Activated CD4-positive, alpha-beta memory T cell treated with anti-CD3 and anti-CD28 coated beads, Interleukin-2, amount 10 ng/mL, durations not matched to agents 7 days and 5 days (primary cell): ENCODE data around the gene DMD. TPM values are rescaled to one million over a fixed set of nuclear protein-coding genes. Genes with fewer than 3 reads are reported as not detected.
"Not testable (repeated sequence)": the region's sequence is repeated elsewhere in the genome, so short reads cannot be mapped to it uniquely, and the experiment has no call there.

Experiments
- CTCF ChIA-PET: fragments of 350-600 bp; sonication (Branson Sonifier 250); formaldehyde crosslinking; loops from one replicate; lab custom pipeline; 2021; ENCODE audit warnings: antibody characterized with exemption, inconsistent platforms; lab: Charles Lee
- POLR2A ChIA-PET: fragments of 350-600 bp; sonication (Branson Sonifier 250); formaldehyde crosslinking; loops from one replicate; lab custom pipeline; 2021; ENCODE audit warnings: antibody characterized with exemption; lab: Charles Lee
- DNase-seq: peaks from one replicate; pipeline ENCODE4 v3.0.0-alpha.2; 2020
- H3K27ac Mint-ChIP-seq: one replicate; pipeline ENCODE4 v1.8.0; 2021; ENCODE audit warnings: mild to moderate bottlenecking, mixed read lengths
- H3K27me3 Mint-ChIP-seq: one replicate; pipeline ENCODE4 v1.8.0; 2021; ENCODE audit warnings: mixed read lengths
- H3K36me3 Mint-ChIP-seq: one replicate; pipeline ENCODE4 v1.8.0; 2021; ENCODE audit warnings: low read depth, mixed read lengths
- H3K4me1 Mint-ChIP-seq: one replicate; pipeline ENCODE4 v1.8.0; 2021; ENCODE audit warnings: mixed read lengths
- H3K4me3 Mint-ChIP-seq: one replicate; pipeline ENCODE4 v1.8.0; 2021; ENCODE audit warnings: mild to moderate bottlenecking, mixed read lengths
- H3K9me3 Mint-ChIP-seq: one replicate; pipeline ENCODE4 v1.8.0; 2021; ENCODE audit warnings: mixed read lengths
- total RNA-seq, 2 experiments: library from RNA; stranded (reverse); gene quantifications; one replicate each; pipeline ENCODE4 v1.2.3, GENCODE V29; 2021

DMD gene
- total RNA-seq, 2 experiments from 2014 or later = 1.4 to 1.5 TPM

- CTCF ChIA-PET, POLR2A ChIA-PET: not testable (repeated sequence)
Measured at GRCh38 chrX:32528451-32528850, 682.9 kb downstream of the DMD start.

GRCh38 chrX:32525234-32525633 lies 686.1 kb downstream of the DMD start:
- Mint-ChIP-seq H3K4me3 (no peak overlapping the region), H3K27ac (no peak overlapping the region), H3K9me3 (no peaks in the 10 kb centered on the region), H3K27me3 (no peaks in the 10 kb centered on the region), H3K36me3 (no peaks in the 10 kb centered on the region), H3K4me1 (no peaks in the 10 kb centered on the region)
- no peak for DNase-seq
- ChIA-PET CTCF (no interaction called here), POLR2A (no interaction called here)

More at GRCh38 chrX:32528451-32528850, 682.9 kb downstream of the DMD start:
- DNase-seq, H3K4me1 Mint-ChIP-seq, H3K9me3 Mint-ChIP-seq, H3K27ac Mint-ChIP-seq, H3K4me3 Mint-ChIP-seq, H3K36me3 Mint-ChIP-seq, H3K27me3 Mint-ChIP-seq: not testable (repeated sequence)

- ChIA-PET POLR2A (no interaction called here), CTCF (no interaction called here)
- H3K36me3 Mint-ChIP-seq = no peaks in the 10 kb centered on the region
- no peaks in the 10 kb centered on the region for H3K9me3 Mint-ChIP-seq
- H3K4me3 Mint-ChIP-seq = no peak overlapping the region
- H3K27ac Mint-ChIP-seq = no peak overlapping the region
- H3K27me3 Mint-ChIP-seq = no peaks in the 10 kb centered on the region
- no peaks in the 10 kb centered on the region for H3K4me1 Mint-ChIP-seq
- DNase-seq = no peak
Measured at GRCh38 chrX:32524385-32524784, 687.0 kb downstream of the DMD start.

GRCh38 chrX:32520789-32521188 lies 690.6 kb downstream of the DMD start:
- Mint-ChIP-seq H3K4me3 (no peak overlapping the region), H3K4me1 (no peaks in the 10 kb centered on the region), H3K36me3 (no peaks in the 10 kb centered on the region), H3K9me3 (no peaks in the 10 kb centered on the region), H3K27ac (no peak overlapping the region), H3K27me3 (no peaks in the 10 kb centered on the region)
- no peak for DNase-seq
- ChIA-PET CTCF (no interaction called here), POLR2A (no interaction called here)

GRCh38 chrX:32514986-32515385 lies 696.4 kb downstream of the DMD start:
- Mint-ChIP-seq H3K4me1 (no peaks in the 10 kb centered on the region), H3K36me3 (no peaks in the 10 kb centered on the region), H3K9me3 (no peaks in the 10 kb centered on the region), H3K27me3 (no peaks in the 10 kb centered on the region), H3K27ac (no peak overlapping the region), H3K4me3 (no peak overlapping the region)
- POLR2A ChIA-PET = no interaction called here
- no peak for DNase-seq
- CTCF ChIA-PET = no interaction called here

GRCh38 chrX:32501606-32502005 lies 709.7 kb downstream of the DMD start:
- POLR2A ChIA-PET = no interaction called here
- no peak for DNase-seq
- H3K4me3 Mint-ChIP-seq = no peak overlapping the region
- H3K27ac Mint-ChIP-seq = no peak overlapping the region
- H3K36me3 Mint-ChIP-seq = no peaks in the 10 kb centered on the region
- H3K27me3 Mint-ChIP-seq = no peaks in the 10 kb centered on the region
- H3K4me1 Mint-ChIP-seq = no peaks in the 10 kb centered on the region
- H3K9me3 Mint-ChIP-seq = no peaks in the 10 kb centered on the region
- CTCF ChIA-PET = no interaction called here

- Mint-ChIP-seq H3K27ac (no peak overlapping the region), H3K9me3 (no peaks in the 10 kb centered on the region), H3K4me1 (no peaks in the 10 kb centered on the region), H3K36me3 (no peaks in the 10 kb centered on the region), H3K27me3 (no peaks in the 10 kb centered on the region), H3K4me3 (no peak overlapping the region)
- no peak for DNase-seq
- ChIA-PET CTCF (no interaction called here), POLR2A (no interaction called here)
Measured at GRCh38 chrX:32496671-32497070, 714.7 kb downstream of the DMD start.

- Mint-ChIP-seq H3K4me1 (no peaks in the 10 kb centered on the region), H3K27ac (no peak overlapping the region), H3K27me3 (no peaks in the 10 kb centered on the region), H3K36me3 (no peaks in the 10 kb centered on the region), H3K4me3 (no peak overlapping the region), H3K9me3 (no peaks in the 10 kb centered on the region)
- DNase-seq = no peak
- ChIA-PET POLR2A (no interaction called here), CTCF (no interaction called here)
Measured at GRCh38 chrX:32495855-32496254, 715.5 kb downstream of the DMD start.

- ChIA-PET CTCF (no interaction called here), POLR2A (no interaction called here)
- Mint-ChIP-seq H3K4me3 (no peak overlapping the region), H3K27me3 (no peaks in the 10 kb centered on the region), H3K27ac (no peak overlapping the region), H3K4me1 (no peaks in the 10 kb centered on the region), H3K36me3 (no peaks in the 10 kb centered on the region), H3K9me3 (no peaks in the 10 kb centered on the region)
- no peak for DNase-seq
Measured at GRCh38 chrX:32489125-32489524, 722.2 kb downstream of the DMD start.

- ChIA-PET POLR2A (no interaction called here), CTCF (interaction anchor here (0.6 kb wide), 1 partner anchor 68 kb away, joined by 3 read pairs; no protein-coding TSS in a partner anchor)
- peaks cover 2% of the 10 kb centered on the region for H3K27me3 Mint-ChIP-seq
- no peak overlapping the region for H3K4me3 Mint-ChIP-seq
- H3K4me1 Mint-ChIP-seq = no peaks in the 10 kb centered on the region
- DNase-seq = no peak
- no peak overlapping the region for H3K27ac Mint-ChIP-seq
- no peaks in the 10 kb centered on the region for H3K36me3 Mint-ChIP-seq
- no peaks in the 10 kb centered on the region for H3K9me3 Mint-ChIP-seq
Measured at GRCh38 chrX:32483534-32484136, 727.7 kb downstream of the DMD start.

- H3K27me3 Mint-ChIP-seq = peaks cover 2% of the 10 kb centered on the region
- ChIA-PET POLR2A (no interaction called here), CTCF (no interaction called here)
- H3K36me3 Mint-ChIP-seq = no peaks in the 10 kb centered on the region
- no peak for DNase-seq
- H3K4me1 Mint-ChIP-seq = no peaks in the 10 kb centered on the region
- H3K4me3 Mint-ChIP-seq = no peak overlapping the region
- no peaks in the 10 kb centered on the region for H3K9me3 Mint-ChIP-seq
- no peak overlapping the region for H3K27ac Mint-ChIP-seq
Measured at GRCh38 chrX:32480019-32480418, 731.3 kb downstream of the DMD start.

GRCh38 chrX:32472364-32472763 lies 739.0 kb downstream of the DMD start:
- Mint-ChIP-seq H3K27ac (no peak overlapping the region), H3K36me3 (no peaks in the 10 kb centered on the region), H3K4me1 (no peaks in the 10 kb centered on the region), H3K27me3 (no peaks in the 10 kb centered on the region), H3K9me3 (no peaks in the 10 kb centered on the region), H3K4me3 (no peak overlapping the region)
- DNase-seq = no peak
- POLR2A ChIA-PET = no interaction called here
- CTCF ChIA-PET = no interaction called here

GRCh38 chrX:32455704-32456103 lies 755.6 kb downstream of the DMD start:
- DNase-seq = no peak
- Mint-ChIP-seq H3K36me3 (no peaks in the 10 kb centered on the region), H3K27ac (no peak overlapping the region), H3K27me3 (no peaks in the 10 kb centered on the region), H3K4me1 (no peaks in the 10 kb centered on the region), H3K9me3 (no peaks in the 10 kb centered on the region), H3K4me3 (no peak overlapping the region)
- CTCF ChIA-PET = no interaction called here
- POLR2A ChIA-PET = no interaction called here

- Mint-ChIP-seq H3K4me1 (peaks cover 7% of the 10 kb centered on the region), H3K36me3 (no peaks in the 10 kb centered on the region), H3K27me3 (no peaks in the 10 kb centered on the region), H3K9me3 (no peaks in the 10 kb centered on the region), H3K27ac (no peak overlapping the region), H3K4me3 (no peak overlapping the region)
- DNase-seq = no peak
- CTCF ChIA-PET = no interaction called here
- POLR2A ChIA-PET = no interaction called here
Measured at GRCh38 chrX:32451954-32452695, 759.2 kb downstream of the DMD start.
